HCT116 (cell line): ENCODE results near the gene MATN3. TPM values are rescaled to one million over a fixed set of nuclear protein-coding genes. Genes with fewer than 3 reads are reported as not detected.

Source experiments
- ATAC-seq: fragments of 200-7000 bp; cut with Tn5 transposase; 2 replicates; pipeline ENCODE4 v1.9.1; 2020; ENCODE audit warnings: mild to moderate bottlenecking, moderate library complexity
- BruUV-seq: library from RNA; stranded (reverse); fragments of 400-500 nt; replicated peaks from 2 replicates; lab custom pipeline; 2021; lab: Mats Ljungman, UMichigan
- CTCF ChIA-PET: fragments of 300-600 bp; sonication (Branson Sonifier 250); formaldehyde crosslinking; loops from one replicate; lab custom pipeline; 2021; ENCODE audit warnings: antibody characterized with exemption; lab: Charles Lee
- POLR2A ChIA-PET: fragments of 300-600, 350-600 bp; sonication (Branson Sonifier 250); formaldehyde crosslinking; loops from one replicate; lab custom pipeline; 2021; ENCODE audit warnings: antibody characterized with exemption; lab: Charles Lee
- RAD21 ChIA-PET, 2 experiments: fragments of 300-600 bp; sonication (Branson Sonifier 250); formaldehyde crosslinking; loops; one replicate each; lab custom pipeline; 2023; ENCODE audit warnings: low total read pairs in 2 of 2; ENCODE audit not compliant: uncharacterized antibody in 2 of 2, unreplicated experiment in 2 of 2, low non-redundant PET in 1 of 2; lab: Charles Lee
- DNase-seq: peaks from one replicate; pipeline ENCODE4 v3.0.0-alpha.2; 2010; ENCODE audit warnings: low read depth, low spot score
- H2AFZ ChIP-seq: fragments of 200-600 bp; shearing (Covaris generic), sonication (generic); 2 replicates; pipeline ENCODE4 v1.6.1; 2017; ENCODE audit warnings: low read depth, mixed run types, mixed read lengths, antibody characterized with exemption, low read length; ENCODE audit not compliant: poor library complexity, severe bottlenecking
- H3K27ac ChIP-seq: 2 replicates; pipeline ENCODE4 v1.5.1; 2012; ENCODE audit warnings: low read depth, low read length
- H3K27me3 ChIP-seq: fragments of 200-600 bp; sonication (generic); 2 replicates; pipeline ENCODE4 v1.6.1; 2016; ENCODE audit warnings: mixed run types, low read length, mixed read lengths; ENCODE audit not compliant: insufficient read depth
- H3K36me3 ChIP-seq, 2 experiments: fragments of 200-500 bp in 1 of 2; fragments of 200-600 bp in 1 of 2; sonication (Bioruptor generic) in 1 of 2; sonication (generic) in 1 of 2; 2 replicates each; pipeline versions ENCODE4 v1.5.1 to v1.6.1; 2014 to 2016; ENCODE audit warnings: low read length in 2 of 2, inconsistent platforms in 1 of 2, mixed read lengths in 1 of 2, mixed run types in 1 of 2; ENCODE audit not compliant: insufficient read depth in 2 of 2, control insufficient read depth in 1 of 2
- H3K4me1 ChIP-seq, 2 experiments: fragments of 200-600 bp in 1 of 2; sonication (generic) in 1 of 2; 2 replicates each; pipeline versions ENCODE4 v1.5.1 to v1.6.1; 2012 to 2017; ENCODE audit warnings: low read length in 2 of 2, inconsistent platforms in 1 of 2, mild to moderate bottlenecking in 1 of 2, mixed read lengths in 1 of 2, mixed run types in 1 of 2, moderate library complexity in 1 of 2; ENCODE audit not compliant: insufficient read depth in 2 of 2, control insufficient read depth in 1 of 2
- H3K4me2 ChIP-seq: fragments of 200-600 bp; sonication (generic); 2 replicates; pipeline ENCODE4 v1.6.1; 2017; ENCODE audit warnings: mixed run types, low read length, mixed read lengths
- H3K4me3 ChIP-seq, 2 experiments: fragments of 200-600 bp in 1 of 2; sonication (generic) in 1 of 2; replicated peaks in 1 of 2; 2 replicates each; pipeline ENCODE4 v1.5.1; 2011 to 2016; ENCODE audit warnings: low read length in 2 of 2, control low read depth in 1 of 2, low read depth in 1 of 2, mild to moderate bottlenecking in 1 of 2, mixed read lengths in 1 of 2, mixed run types in 1 of 2
- H3K79me2 ChIP-seq: fragments of 200-600 bp; sonication (generic); 2 replicates; pipeline ENCODE4 v1.6.1; 2017; ENCODE audit warnings: mild to moderate bottlenecking, mixed run types, low read length, moderate library complexity, mixed read lengths; ENCODE audit not compliant: insufficient read depth
- H3K9ac ChIP-seq: fragments of 200-600 bp; sonication (generic); 2 replicates; pipeline ENCODE4 v1.6.1; 2016; ENCODE audit warnings: low read length, mixed read lengths
- H3K9me2 ChIP-seq: fragments of 200-600 bp; sonication (generic), shearing (Covaris generic); 2 replicates; pipeline ENCODE4 v1.6.1; 2017; ENCODE audit warnings: mixed run types, mild to moderate bottlenecking, moderate library complexity; ENCODE audit not compliant: insufficient read depth
- H3K9me3 ChIP-seq, 2 experiments: fragments of 200-500 bp in 1 of 2; fragments of 200-600 bp in 1 of 2; sonication (Bioruptor generic) in 1 of 2; sonication (generic) in 1 of 2; 2 replicates each; pipeline ENCODE4 v1.6.1; 2014 to 2017; ENCODE audit warnings: low read length in 2 of 2, mixed read lengths in 2 of 2, inconsistent platforms in 1 of 2, low read depth in 1 of 2, mild to moderate bottlenecking in 1 of 2, mixed run types in 1 of 2, moderate library complexity in 1 of 2; ENCODE audit not compliant: control insufficient read depth in 1 of 2, insufficient read depth in 1 of 2
- H4K20me1 ChIP-seq: fragments of 200-600 bp; sonication (generic), shearing (Covaris generic); 2 replicates; pipeline ENCODE4 v1.6.1; 2017; ENCODE audit warnings: mixed run types, mild to moderate bottlenecking, moderate library complexity; ENCODE audit not compliant: insufficient read depth
- CBX3 ChIP-seq: IDR thresholded peaks from 2 replicates; pipeline ENCODE4 v1.6.1; 2012; ENCODE audit warnings: low read depth
- CEBPB ChIP-seq: IDR thresholded peaks from 2 replicates; pipeline ENCODE4 v1.6.1; 2012; ENCODE audit warnings: low read depth
- EGR1 ChIP-seq: IDR thresholded peaks from 2 replicates; pipeline ENCODE4 v1.6.1; 2012; ENCODE audit warnings: low read depth
- ELF1 ChIP-seq: IDR thresholded peaks from 2 replicates; pipeline ENCODE4 v1.6.1; 2012; ENCODE audit warnings: low read depth, borderline replicate concordance
- EZH2 ChIP-seq: fragments of 200-600 bp; sonication (generic); IDR thresholded peaks from 2 replicates; pipeline ENCODE4 v1.6.1; 2017; ENCODE audit warnings: antibody characterized with exemption, mixed run types
- EZH2phosphoT487 ChIP-seq: fragments of 200-600 bp; IDR thresholded peaks from 2 replicates; pipeline ENCODE4 v1.6.1; 2018; ENCODE audit warnings: antibody characterized with exemption, borderline replicate concordance
- FOSL1 ChIP-seq: IDR thresholded peaks from 2 replicates; pipeline ENCODE4 v1.6.1; 2012; ENCODE audit warnings: low read depth
- JUND ChIP-seq: IDR thresholded peaks from 2 replicates; pipeline ENCODE4 v1.6.1; 2012
- POLR2A ChIP-seq: IDR thresholded peaks from 2 replicates; pipeline ENCODE4 v1.7.0; 2011; ENCODE audit warnings: borderline replicate concordance; ENCODE audit not compliant: insufficient read depth, insufficient read length; ENCODE audit errors: extremely low read depth
- POLR2AphosphoS5 ChIP-seq: IDR thresholded peaks from 2 replicates; pipeline ENCODE4 v1.6.1; 2011; ENCODE audit warnings: mild to moderate bottlenecking, low read depth, low read length, moderate library complexity
- RAD21 ChIP-seq: IDR thresholded peaks from 2 replicates; pipeline ENCODE4 v1.6.1; 2012; ENCODE audit warnings: low read depth, mild to moderate bottlenecking
- SIN3A ChIP-seq: IDR thresholded peaks from 2 replicates; pipeline ENCODE4 v1.6.1; 2012; ENCODE audit warnings: low read depth
- SRF ChIP-seq: IDR thresholded peaks from 2 replicates; pipeline ENCODE4 v1.6.1; 2012; ENCODE audit warnings: low read depth
- TCF7L2 ChIP-seq: IDR thresholded peaks from 2 replicates; pipeline ENCODE4 v1.7.0; 2011; ENCODE audit warnings: borderline replicate concordance, inconsistent platforms; ENCODE audit not compliant: insufficient read depth, insufficient read length; ENCODE audit errors: extremely low read depth
- YY1 ChIP-seq: IDR thresholded peaks from 2 replicates; pipeline ENCODE4 v1.6.1; 2011; ENCODE audit warnings: low read length, low read depth, moderate library complexity, mild to moderate bottlenecking; ENCODE audit not compliant: insufficient replicate concordance; ENCODE audit errors: extremely low read depth
- ZFX ChIP-seq: fragments of 450-650 bp; IDR thresholded peaks from 2 replicates; pipeline ENCODE4 v1.6.1; 2017
- ZNF274 ChIP-seq: fragments of 200-500 bp; sonication (Bioruptor generic); IDR thresholded peaks from 2 replicates; pipeline ENCODE4 v1.6.1; 2014; ENCODE audit warnings: mild to moderate bottlenecking, low read depth, low read length, inconsistent platforms
- intact Hi-C: fragments of 100-400 bp; cut with micrococcal nuclease; formaldehyde crosslinking; loops from 2 replicates; pipeline ENCODE4 v1.10.0; 2022
- total RNA-seq: library from RNA; stranded (reverse); gene quantifications from one replicate; pipeline ENCODE4 v1.2.1, GENCODE V29; 2021; ENCODE audit not compliant: unreplicated experiment
- TF ChIP-seq, protein P1 (sequence below), 3 experiments: fragments of 200-600 bp in 1 of 3; sonication (generic) in 1 of 3; IDR thresholded peaks in 2 of 3; conservative IDR thresholded peaks in 1 of 3; 2 replicates each; pipeline ENCODE4 v1.5.1; 2012 to 2017; ENCODE audit warnings: low read depth in 2 of 3, low read length in 2 of 3, antibody characterized with exemption in 1 of 3, borderline replicate concordance in 1 of 3, control low read depth in 1 of 3, mild to moderate bottlenecking in 1 of 3, mixed read lengths in 1 of 3, mixed run types in 1 of 3, moderate library complexity in 1 of 3; ENCODE audit not compliant: insufficient read depth in 1 of 3
- TF ChIP-seq, protein P2 (sequence below): IDR thresholded peaks from 2 replicates; pipeline ENCODE4 v1.6.1; 2012; ENCODE audit warnings: low read depth
- TF ChIP-seq, protein P3 (sequence below): IDR thresholded peaks from 2 replicates; pipeline ENCODE4 v1.6.1; 2011; ENCODE audit warnings: mild to moderate bottlenecking, low read length, moderate library complexity; ENCODE audit not compliant: insufficient replicate concordance; ENCODE audit errors: extremely low read depth

Gene MATN3
- total RNA-seq, 1 experiment from 2014 or later, result not detected

GRCh38 chr2:19973466-19973865, 39.0 kb downstream of the MATN3 start:
- H3K9me2 ChIP-seq, result no peaks in the 10 kb centered on the region; the same call in 1 of the 2 replicates
- H3K79me2 ChIP-seq, result no peaks in the 10 kb centered on the region
- no TSS peak for BruUV-seq
- TF ChIP-seq YY1 (no peak), ZNF274 (no peak), TCF7L2 (no peak), ZFX (no peak), EGR1 (no peak), POLR2AphosphoS5 (no peak), FOSL1 (no peak), SRF (no peak), JUND (no peak), POLR2A (no peak), CEBPB (no peak), SIN3A (no peak), EZH2 (no peak), CBX3 (no peak), RAD21 (no peak), ELF1 (no peak), EZH2phosphoT487 (no peak)
- TF ChIP-seq, protein P1, sequence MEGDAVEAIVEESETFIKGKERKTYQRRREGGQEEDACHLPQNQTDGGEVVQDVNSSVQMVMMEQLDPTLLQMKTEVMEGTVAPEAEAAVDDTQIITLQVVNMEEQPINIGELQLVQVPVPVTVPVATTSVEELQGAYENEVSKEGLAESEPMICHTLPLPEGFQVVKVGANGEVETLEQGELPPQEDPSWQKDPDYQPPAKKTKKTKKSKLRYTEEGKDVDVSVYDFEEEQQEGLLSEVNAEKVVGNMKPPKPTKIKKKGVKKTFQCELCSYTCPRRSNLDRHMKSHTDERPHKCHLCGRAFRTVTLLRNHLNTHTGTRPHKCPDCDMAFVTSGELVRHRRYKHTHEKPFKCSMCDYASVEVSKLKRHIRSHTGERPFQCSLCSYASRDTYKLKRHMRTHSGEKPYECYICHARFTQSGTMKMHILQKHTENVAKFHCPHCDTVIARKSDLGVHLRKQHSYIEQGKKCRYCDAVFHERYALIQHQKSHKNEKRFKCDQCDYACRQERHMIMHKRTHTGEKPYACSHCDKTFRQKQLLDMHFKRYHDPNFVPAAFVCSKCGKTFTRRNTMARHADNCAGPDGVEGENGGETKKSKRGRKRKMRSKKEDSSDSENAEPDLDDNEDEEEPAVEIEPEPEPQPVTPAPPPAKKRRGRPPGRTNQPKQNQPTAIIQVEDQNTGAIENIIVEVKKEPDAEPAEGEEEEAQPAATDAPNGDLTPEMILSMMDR (IDR thresholded peaks at IDR 0.05 in 2 of 3, conservative IDR thresholded peaks at IDR 0.05 in 1 of 3; ENCODE audit: borderline replicate concordance in 1 of 3, insufficient read depth in 1 of 3, low read depth in 2 of 3, low read length in 2 of 3), result no peak
- TF ChIP-seq, protein P2, sequence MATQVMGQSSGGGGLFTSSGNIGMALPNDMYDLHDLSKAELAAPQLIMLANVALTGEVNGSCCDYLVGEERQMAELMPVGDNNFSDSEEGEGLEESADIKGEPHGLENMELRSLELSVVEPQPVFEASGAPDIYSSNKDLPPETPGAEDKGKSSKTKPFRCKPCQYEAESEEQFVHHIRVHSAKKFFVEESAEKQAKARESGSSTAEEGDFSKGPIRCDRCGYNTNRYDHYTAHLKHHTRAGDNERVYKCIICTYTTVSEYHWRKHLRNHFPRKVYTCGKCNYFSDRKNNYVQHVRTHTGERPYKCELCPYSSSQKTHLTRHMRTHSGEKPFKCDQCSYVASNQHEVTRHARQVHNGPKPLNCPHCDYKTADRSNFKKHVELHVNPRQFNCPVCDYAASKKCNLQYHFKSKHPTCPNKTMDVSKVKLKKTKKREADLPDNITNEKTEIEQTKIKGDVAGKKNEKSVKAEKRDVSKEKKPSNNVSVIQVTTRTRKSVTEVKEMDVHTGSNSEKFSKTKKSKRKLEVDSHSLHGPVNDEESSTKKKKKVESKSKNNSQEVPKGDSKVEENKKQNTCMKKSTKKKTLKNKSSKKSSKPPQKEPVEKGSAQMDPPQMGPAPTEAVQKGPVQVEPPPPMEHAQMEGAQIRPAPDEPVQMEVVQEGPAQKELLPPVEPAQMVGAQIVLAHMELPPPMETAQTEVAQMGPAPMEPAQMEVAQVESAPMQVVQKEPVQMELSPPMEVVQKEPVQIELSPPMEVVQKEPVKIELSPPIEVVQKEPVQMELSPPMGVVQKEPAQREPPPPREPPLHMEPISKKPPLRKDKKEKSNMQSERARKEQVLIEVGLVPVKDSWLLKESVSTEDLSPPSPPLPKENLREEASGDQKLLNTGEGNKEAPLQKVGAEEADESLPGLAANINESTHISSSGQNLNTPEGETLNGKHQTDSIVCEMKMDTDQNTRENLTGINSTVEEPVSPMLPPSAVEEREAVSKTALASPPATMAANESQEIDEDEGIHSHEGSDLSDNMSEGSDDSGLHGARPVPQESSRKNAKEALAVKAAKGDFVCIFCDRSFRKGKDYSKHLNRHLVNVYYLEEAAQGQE, result no peak
- TF ChIP-seq, protein P3, sequence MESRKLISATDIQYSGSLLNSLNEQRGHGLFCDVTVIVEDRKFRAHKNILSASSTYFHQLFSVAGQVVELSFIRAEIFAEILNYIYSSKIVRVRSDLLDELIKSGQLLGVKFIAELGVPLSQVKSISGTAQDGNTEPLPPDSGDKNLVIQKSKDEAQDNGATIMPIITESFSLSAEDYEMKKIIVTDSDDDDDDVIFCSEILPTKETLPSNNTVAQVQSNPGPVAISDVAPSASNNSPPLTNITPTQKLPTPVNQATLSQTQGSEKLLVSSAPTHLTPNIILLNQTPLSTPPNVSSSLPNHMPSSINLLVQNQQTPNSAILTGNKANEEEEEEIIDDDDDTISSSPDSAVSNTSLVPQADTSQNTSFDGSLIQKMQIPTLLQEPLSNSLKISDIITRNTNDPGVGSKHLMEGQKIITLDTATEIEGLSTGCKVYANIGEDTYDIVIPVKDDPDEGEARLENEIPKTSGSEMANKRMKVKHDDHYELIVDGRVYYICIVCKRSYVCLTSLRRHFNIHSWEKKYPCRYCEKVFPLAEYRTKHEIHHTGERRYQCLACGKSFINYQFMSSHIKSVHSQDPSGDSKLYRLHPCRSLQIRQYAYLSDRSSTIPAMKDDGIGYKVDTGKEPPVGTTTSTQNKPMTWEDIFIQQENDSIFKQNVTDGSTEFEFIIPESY, result no peak
- TF ChIP-seq, all 23 proteins: peak for 0
- no peaks in the 10 kb centered on the region for H4K20me1 ChIP-seq
- no peak overlapping the region for H2AFZ ChIP-seq
- ChIA-PET CTCF (no interaction called here), RAD21 (no interaction called here), POLR2A (no interaction called here)
- peaks cover 9 to 14% of the 10 kb centered on the region in 2 experiments; a peak in 3 of 4 replicates for H3K36me3 ChIP-seq
- H3K9me3 ChIP-seq, result no peaks in the 10 kb centered on the region
- no peak overlapping the region for H3K4me2 ChIP-seq
- ATAC-seq, result no peak
- H3K4me3 ChIP-seq, result no peak overlapping the region
- H3K27ac ChIP-seq, result no peak overlapping the region
- intact Hi-C loops, result no loop called here
- no peaks in the 10 kb centered on the region for H3K4me1 ChIP-seq
- no peak for DNase-seq
- no peak overlapping the region for H3K9ac ChIP-seq
- no peaks in the 10 kb centered on the region for H3K27me3 ChIP-seq
